ENCODE measurements around the gene SERINC5. TPM values are rescaled to one million over a fixed set of nuclear protein-coding genes. Genes with fewer than 3 reads are reported as not detected.

SERINC5 gene
- total RNA-seq, 1 experiment from 2014 or later = 52.3 TPM

DNA sequence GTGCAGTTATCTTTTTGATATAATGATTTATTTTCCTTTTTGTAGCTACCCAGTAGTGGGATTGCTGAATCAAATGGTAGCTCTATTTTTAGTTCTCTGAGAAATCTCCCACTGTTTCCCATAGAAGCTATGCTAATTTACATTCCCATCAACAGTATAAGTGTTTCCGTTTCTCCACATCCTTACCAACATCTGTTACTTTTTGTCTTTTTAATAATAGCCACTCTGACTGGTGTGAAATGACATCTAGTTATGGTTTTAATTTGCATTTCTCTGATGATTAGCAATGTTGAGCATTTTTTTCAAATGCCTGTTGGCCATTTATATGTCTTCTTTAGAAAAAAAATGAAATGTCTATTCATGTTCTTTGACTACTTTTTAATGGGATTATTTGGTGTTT is 94.7 kb downstream of the SERINC5 start:
- peaks cover 43 to 78% (median 46%) of the 10 kb centered on the region in 3 experiments for H3K36me3 Mint-ChIP-seq (ENCODE audit: insufficient read depth in 1 of 3, low read depth in 3 of 3)
- Histone ChIP-seq H2BK20ac (ENCODE audit: low read depth, low read length, poor library complexity, severe bottlenecking) (no peak overlapping the region), H2BK120ac (ENCODE audit: low read depth, low read length, poor library complexity, severe bottlenecking) (no peak overlapping the region), H2AK5ac (ENCODE audit: insufficient read length, low read length) (no peak overlapping the region), H3T11ph (ENCODE audit: low read length) (no peak overlapping the region), H2BK5ac (ENCODE audit: insufficient read length, low read length) (no peak overlapping the region), H3K23ac (ENCODE audit: insufficient read length, low read depth, low read length) (no peak overlapping the region), H2BK15ac (ENCODE audit: low read depth, low read length) (no peak overlapping the region), H3K4ac (ENCODE audit: low read depth, low read length) (no peak overlapping the region), H2AFZ (ENCODE audit: low read length) (no peak overlapping the region), H4K8ac (replicated peaks; ENCODE audit: insufficient read length, low read depth, low read length) (no peak overlapping the region), H3K4me2 (ENCODE audit: insufficient read depth, insufficient read length, low read length) (no peak overlapping the region), H3K23me2 (ENCODE audit: insufficient read length, low read depth, low read length, poor library complexity, severe bottlenecking) (no peaks in the 10 kb centered on the region), H3K27ac (ENCODE audit: insufficient read length, low read depth, low read length) (no peak overlapping the region), H3K56ac (ENCODE audit: insufficient read length, low read depth, low read length) (no peak overlapping the region), H3K9me3 (ENCODE audit: control insufficient read depth, low read depth, low read length) (no peaks in the 10 kb centered on the region), H4K5ac (ENCODE audit: insufficient read length, low read depth, low read length) (no peak overlapping the region), H4K20me1 (ENCODE audit: control insufficient read depth, insufficient read depth, insufficient read length) (no peaks in the 10 kb centered on the region), H3K14ac (ENCODE audit: insufficient read depth, low read length) (no peak overlapping the region), H3K4me1 (ENCODE audit: insufficient read depth, low read length) (peaks cover 13% of the 10 kb centered on the region), H4K91ac (ENCODE audit: insufficient read length, low read depth, low read length) (no peak overlapping the region), H3K18ac (ENCODE audit: insufficient read length, low read depth, low read length) (no peak overlapping the region), H3K79me2 (ENCODE audit: insufficient read depth, low read length) (no peaks in the 10 kb centered on the region), H2BK12ac (ENCODE audit: insufficient read length, low read depth, low read length) (no peak overlapping the region), H3K27me3 (ENCODE audit: insufficient read depth, low read length) (no peaks in the 10 kb centered on the region), H3K79me1 (ENCODE audit: insufficient read depth, low read depth, low read length, poor library complexity, severe bottlenecking) (no peaks in the 10 kb centered on the region), H3K9ac (ENCODE audit: extremely low read depth, insufficient read length, low read length) (no peak overlapping the region)
- TF ChIP-seq, protein P1, sequence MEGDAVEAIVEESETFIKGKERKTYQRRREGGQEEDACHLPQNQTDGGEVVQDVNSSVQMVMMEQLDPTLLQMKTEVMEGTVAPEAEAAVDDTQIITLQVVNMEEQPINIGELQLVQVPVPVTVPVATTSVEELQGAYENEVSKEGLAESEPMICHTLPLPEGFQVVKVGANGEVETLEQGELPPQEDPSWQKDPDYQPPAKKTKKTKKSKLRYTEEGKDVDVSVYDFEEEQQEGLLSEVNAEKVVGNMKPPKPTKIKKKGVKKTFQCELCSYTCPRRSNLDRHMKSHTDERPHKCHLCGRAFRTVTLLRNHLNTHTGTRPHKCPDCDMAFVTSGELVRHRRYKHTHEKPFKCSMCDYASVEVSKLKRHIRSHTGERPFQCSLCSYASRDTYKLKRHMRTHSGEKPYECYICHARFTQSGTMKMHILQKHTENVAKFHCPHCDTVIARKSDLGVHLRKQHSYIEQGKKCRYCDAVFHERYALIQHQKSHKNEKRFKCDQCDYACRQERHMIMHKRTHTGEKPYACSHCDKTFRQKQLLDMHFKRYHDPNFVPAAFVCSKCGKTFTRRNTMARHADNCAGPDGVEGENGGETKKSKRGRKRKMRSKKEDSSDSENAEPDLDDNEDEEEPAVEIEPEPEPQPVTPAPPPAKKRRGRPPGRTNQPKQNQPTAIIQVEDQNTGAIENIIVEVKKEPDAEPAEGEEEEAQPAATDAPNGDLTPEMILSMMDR (conservative IDR thresholded peaks at IDR 0.05) = no peak
- H3K4me3 Mint-ChIP-seq = no peak overlapping the region
- H3K27ac Mint-ChIP-seq = peak overlapping the region in 2 of 3 experiments; percentile 74 to 92; a peak in 4 of 7 replicates
- H3K4me1 Mint-ChIP-seq = peaks cover 40% of the 10 kb centered on the region in 2 experiments
- H3K27me3 Mint-ChIP-seq (ENCODE audit: low read depth) = no peaks in the 10 kb centered on the region
- no peak for DNase-seq
- H3K9me3 Mint-ChIP-seq = peaks cover 2 to 10% of the 10 kb centered on the region in 2 experiments; a peak in 3 of 5 replicates
- no CpG with 5 or more reads among the region's 1 CpG for WGBS (ENCODE audit: extremely low coverage, insufficient read length, low lambda C conversion rate)

All from H9 (cell line).